ENCODE measurements around the gene EMC1.

EMC1 gene

DNA sequence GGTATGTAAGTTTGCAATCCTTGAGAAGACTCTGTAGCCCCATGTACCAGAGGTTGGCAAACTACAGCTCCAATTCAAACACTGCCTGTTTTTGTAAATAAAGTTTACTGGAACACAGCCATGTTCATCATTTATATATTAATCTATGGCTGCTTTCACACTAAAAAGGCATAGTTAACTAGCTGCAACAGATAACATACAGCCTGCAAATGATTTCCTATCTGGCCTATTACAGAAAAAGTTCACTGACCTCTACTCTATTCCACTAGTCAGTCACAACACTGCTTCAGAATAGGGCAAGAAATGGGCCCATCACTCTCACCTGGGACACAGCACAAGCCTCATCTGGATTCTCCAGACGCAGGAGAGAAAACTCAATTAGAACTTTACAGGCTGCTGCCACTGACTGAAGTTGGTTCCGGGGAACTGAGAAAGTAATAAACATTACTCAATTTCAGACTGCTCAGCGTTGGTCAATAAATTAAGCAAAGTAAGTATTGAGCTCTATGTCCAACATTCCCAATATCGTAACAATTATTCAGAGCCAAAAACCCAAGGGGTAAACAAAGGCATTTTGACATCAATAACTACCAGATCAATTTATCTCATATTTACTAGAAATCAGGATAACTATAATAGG, 51.9 kb downstream of the EMC1 start:
- Histone ChIP-seq H3K9me2 (replicated peaks; ENCODE audit: control insufficient read depth, low read length) (no peaks in the 10 kb centered on the region), H3K27ac (ENCODE audit: low read depth, low read length) (no peak overlapping the region), H3K4me2 (ENCODE audit: low read length) (no peak overlapping the region), H3K36me3 (ENCODE audit: control insufficient read depth, low read length) (peaks cover 67% of the 10 kb centered on the region), H3K4me3 (ENCODE audit: low read length) (no peak overlapping the region), H3F3A (ENCODE audit: control insufficient read depth, insufficient read depth) (no peaks in the 10 kb centered on the region), H3K9me3 (ENCODE audit: control insufficient read depth, insufficient read depth, low read length) (no peaks in the 10 kb centered on the region), H3K4me1 (ENCODE audit: control insufficient read depth, low read length) (no peaks in the 10 kb centered on the region), H4K20me1 (ENCODE audit: control insufficient read depth, insufficient read depth, low read depth, low read length) (peaks cover 6% of the 10 kb centered on the region), H3K27me3 (ENCODE audit: control insufficient read depth, low read length) (no peaks in the 10 kb centered on the region), H3K79me2 (ENCODE audit: control insufficient read depth, low read length) (peaks cover 47% of the 10 kb centered on the region)
- TF ChIP-seq, protein P1, sequence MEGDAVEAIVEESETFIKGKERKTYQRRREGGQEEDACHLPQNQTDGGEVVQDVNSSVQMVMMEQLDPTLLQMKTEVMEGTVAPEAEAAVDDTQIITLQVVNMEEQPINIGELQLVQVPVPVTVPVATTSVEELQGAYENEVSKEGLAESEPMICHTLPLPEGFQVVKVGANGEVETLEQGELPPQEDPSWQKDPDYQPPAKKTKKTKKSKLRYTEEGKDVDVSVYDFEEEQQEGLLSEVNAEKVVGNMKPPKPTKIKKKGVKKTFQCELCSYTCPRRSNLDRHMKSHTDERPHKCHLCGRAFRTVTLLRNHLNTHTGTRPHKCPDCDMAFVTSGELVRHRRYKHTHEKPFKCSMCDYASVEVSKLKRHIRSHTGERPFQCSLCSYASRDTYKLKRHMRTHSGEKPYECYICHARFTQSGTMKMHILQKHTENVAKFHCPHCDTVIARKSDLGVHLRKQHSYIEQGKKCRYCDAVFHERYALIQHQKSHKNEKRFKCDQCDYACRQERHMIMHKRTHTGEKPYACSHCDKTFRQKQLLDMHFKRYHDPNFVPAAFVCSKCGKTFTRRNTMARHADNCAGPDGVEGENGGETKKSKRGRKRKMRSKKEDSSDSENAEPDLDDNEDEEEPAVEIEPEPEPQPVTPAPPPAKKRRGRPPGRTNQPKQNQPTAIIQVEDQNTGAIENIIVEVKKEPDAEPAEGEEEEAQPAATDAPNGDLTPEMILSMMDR (IDR thresholded peaks at IDR 0.05; ENCODE audit: low read depth, low read length, poor library complexity, severe bottlenecking), result no peak
- TF ChIP-seq EZH2phosphoT487 (IDR thresholded peaks at IDR 0.05; ENCODE audit: borderline replicate concordance, low read length), result no peak

DNA sequence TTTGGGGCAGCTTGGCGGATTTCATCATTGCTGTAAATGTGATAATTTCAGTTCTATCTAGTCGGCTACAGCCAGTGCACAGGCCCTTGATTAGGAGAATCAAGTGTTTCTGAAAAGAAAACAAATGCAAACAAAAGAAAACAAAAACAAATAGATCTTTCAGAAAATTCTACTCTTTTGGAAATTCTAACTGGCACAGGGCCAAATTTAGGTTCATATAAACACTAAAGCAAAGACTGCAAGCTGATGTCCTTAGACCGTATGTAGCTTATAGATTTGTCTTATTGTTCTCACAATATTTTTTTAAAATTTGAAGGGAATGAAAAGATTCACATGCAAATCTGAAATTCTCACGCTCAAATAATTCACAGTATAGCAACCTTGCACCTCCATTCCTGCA, 52.5 kb downstream of the EMC1 start:
- peaks cover 6% of the 10 kb centered on the region for H4K20me1 ChIP-seq (ENCODE audit: control insufficient read depth, insufficient read depth, low read depth, low read length)
- no peak overlapping the region for H3K4me2 ChIP-seq (ENCODE audit: low read length)
- no peaks in the 10 kb centered on the region for H3K27me3 ChIP-seq (ENCODE audit: control insufficient read depth, low read length)
- no peak overlapping the region for H3K27ac ChIP-seq (ENCODE audit: low read depth, low read length)
- H3K36me3 ChIP-seq (ENCODE audit: control insufficient read depth, low read length), result peaks cover 72% of the 10 kb centered on the region
- no peaks in the 10 kb centered on the region for H3K9me3 ChIP-seq (ENCODE audit: control insufficient read depth, insufficient read depth, low read length)
- TF ChIP-seq, protein P1 (IDR thresholded peaks at IDR 0.05; ENCODE audit: low read depth, low read length, poor library complexity, severe bottlenecking), result no peak
- no peak for TF ChIP-seq EZH2phosphoT487 (IDR thresholded peaks at IDR 0.05; ENCODE audit: borderline replicate concordance, low read length)
- H3K79me2 ChIP-seq (ENCODE audit: control insufficient read depth, low read length), result peaks cover 41% of the 10 kb centered on the region
- H3K4me3 ChIP-seq (ENCODE audit: low read length), result no peak overlapping the region
- no peaks in the 10 kb centered on the region for H3K9me2 ChIP-seq (replicated peaks; ENCODE audit: control insufficient read depth, low read length)
- no peaks in the 10 kb centered on the region for H3F3A ChIP-seq (ENCODE audit: control insufficient read depth, insufficient read depth)
- H3K4me1 ChIP-seq (ENCODE audit: control insufficient read depth, low read length), result no peaks in the 10 kb centered on the region

DNA sequence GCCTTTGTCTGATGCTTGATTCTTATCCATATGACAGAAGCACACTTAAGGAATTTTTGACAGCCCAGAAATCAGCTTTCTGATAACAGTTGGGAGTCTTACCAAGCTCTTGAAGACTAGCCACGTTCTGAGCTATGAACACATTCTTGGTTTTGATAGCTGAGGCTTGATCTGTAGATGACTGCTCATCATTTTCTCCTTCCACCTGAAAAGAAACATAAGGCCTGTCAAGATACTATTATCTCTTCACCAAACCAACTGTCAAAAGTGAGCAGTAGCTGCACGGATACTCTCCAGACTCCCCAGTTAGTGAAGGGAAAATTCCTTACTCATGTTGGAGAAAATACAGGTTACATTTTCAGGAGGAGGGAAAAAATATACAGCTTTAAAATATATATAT, 53.5 kb downstream of the EMC1 start:
- Histone ChIP-seq H3K36me3 (ENCODE audit: control insufficient read depth, low read length) (peaks cover 81% of the 10 kb centered on the region), H3K4me3 (ENCODE audit: low read length) (no peak overlapping the region), H3K27me3 (ENCODE audit: control insufficient read depth, low read length) (no peaks in the 10 kb centered on the region), H3K27ac (ENCODE audit: low read depth, low read length) (no peak overlapping the region), H3F3A (ENCODE audit: control insufficient read depth, insufficient read depth) (no peaks in the 10 kb centered on the region), H3K79me2 (ENCODE audit: control insufficient read depth, low read length) (peaks cover 31% of the 10 kb centered on the region), H3K9me2 (replicated peaks; ENCODE audit: control insufficient read depth, low read length) (no peaks in the 10 kb centered on the region), H4K20me1 (ENCODE audit: control insufficient read depth, insufficient read depth, low read depth, low read length) (peaks cover 6% of the 10 kb centered on the region), H3K4me2 (ENCODE audit: low read length) (no peak overlapping the region), H3K4me1 (ENCODE audit: control insufficient read depth, low read length) (no peaks in the 10 kb centered on the region), H3K9me3 (ENCODE audit: control insufficient read depth, insufficient read depth, low read length) (no peaks in the 10 kb centered on the region)
- no peak for TF ChIP-seq EZH2phosphoT487 (IDR thresholded peaks at IDR 0.05; ENCODE audit: borderline replicate concordance, low read length)
- TF ChIP-seq, protein P1 (IDR thresholded peaks at IDR 0.05; ENCODE audit: low read depth, low read length, poor library complexity, severe bottlenecking), result no peak

Measured in DOHH2 (cell line).